Measurements from ENCODE around the gene CCDC91. TPM values are rescaled to one million over a fixed set of nuclear protein-coding genes. Genes with fewer than 3 reads are reported as not detected.
A peak's percentile ranks its signal among the peaks of the same experiment; 100 is the strongest.

CCDC91 gene
- total RNA-seq, 6 experiments from 2014 or later: 10.0 to 21.5 (median 13.9) TPM

GRCh38 chr12:28498850-28499249, 308.6 kb downstream of the CCDC91 start:
- no peaks in the 10 kb centered on the region for H3K9me3 ChIP-seq
- intact Hi-C loops (cut with DNase I): no loop called here
- no peaks in the 10 kb centered on the region for H3K36me3 ChIP-seq
- no peak overlapping the region for H3K4me3 ChIP-seq
- H3K4me1 ChIP-seq: no peaks in the 10 kb centered on the region
- DNase-seq: no peak
- no peak for ATAC-seq
- TF ChIP-seq, protein P1, sequence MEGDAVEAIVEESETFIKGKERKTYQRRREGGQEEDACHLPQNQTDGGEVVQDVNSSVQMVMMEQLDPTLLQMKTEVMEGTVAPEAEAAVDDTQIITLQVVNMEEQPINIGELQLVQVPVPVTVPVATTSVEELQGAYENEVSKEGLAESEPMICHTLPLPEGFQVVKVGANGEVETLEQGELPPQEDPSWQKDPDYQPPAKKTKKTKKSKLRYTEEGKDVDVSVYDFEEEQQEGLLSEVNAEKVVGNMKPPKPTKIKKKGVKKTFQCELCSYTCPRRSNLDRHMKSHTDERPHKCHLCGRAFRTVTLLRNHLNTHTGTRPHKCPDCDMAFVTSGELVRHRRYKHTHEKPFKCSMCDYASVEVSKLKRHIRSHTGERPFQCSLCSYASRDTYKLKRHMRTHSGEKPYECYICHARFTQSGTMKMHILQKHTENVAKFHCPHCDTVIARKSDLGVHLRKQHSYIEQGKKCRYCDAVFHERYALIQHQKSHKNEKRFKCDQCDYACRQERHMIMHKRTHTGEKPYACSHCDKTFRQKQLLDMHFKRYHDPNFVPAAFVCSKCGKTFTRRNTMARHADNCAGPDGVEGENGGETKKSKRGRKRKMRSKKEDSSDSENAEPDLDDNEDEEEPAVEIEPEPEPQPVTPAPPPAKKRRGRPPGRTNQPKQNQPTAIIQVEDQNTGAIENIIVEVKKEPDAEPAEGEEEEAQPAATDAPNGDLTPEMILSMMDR (IDR thresholded peaks at IDR 0.05): no peak
- no peak for TF ChIP-seq POLR2A (IDR thresholded peaks at IDR 0.05)
- H3K27me3 ChIP-seq: no peaks in the 10 kb centered on the region
- H3K27ac ChIP-seq: no peak overlapping the region
- whole genome bisulfite sequencing (ENCODE audit: insufficient coverage, low coverage, low lambda C conversion rate, missing lambda C conversion rate): 85% methylated on average over 1 of the region's 1 CpG

DNA sequence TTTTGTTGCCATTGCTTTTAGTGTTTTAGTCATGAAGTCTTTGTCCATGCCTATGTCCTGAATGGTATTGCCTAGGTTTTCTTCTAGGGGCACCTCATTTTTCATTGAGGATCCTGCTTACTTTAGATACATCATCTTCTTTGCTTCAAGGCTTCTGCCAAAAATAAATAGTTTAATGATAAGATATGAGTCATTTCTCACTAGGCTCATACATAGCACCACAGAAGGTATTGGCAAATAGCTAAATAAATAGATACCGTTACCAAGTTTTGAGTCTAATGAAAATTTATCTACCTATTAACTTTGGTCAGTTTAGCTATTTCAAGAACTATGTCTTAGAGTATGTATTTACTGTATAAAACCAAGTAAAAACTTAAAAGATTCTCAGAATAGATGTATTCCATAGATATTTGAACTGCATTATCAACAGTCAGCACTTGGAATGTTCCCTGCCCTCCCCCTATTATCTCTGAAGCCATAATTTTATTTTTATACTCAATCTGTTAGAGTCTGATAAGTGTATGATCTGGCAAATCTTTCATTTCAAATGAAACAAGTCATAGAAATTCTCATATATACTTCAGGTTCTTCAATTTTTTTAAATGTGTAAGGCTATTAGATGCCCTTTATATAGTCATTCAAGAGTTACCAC, 310.2 kb downstream of the CCDC91 start:
- ATAC-seq: no peak
- no peaks in the 10 kb centered on the region for H3K27me3 ChIP-seq
- intact Hi-C loops (cut with DNase I): no loop called here
- H3K4me3 ChIP-seq: no peak overlapping the region
- TF ChIP-seq, protein P1 (IDR thresholded peaks at IDR 0.05): no peak
- TF ChIP-seq POLR2A (IDR thresholded peaks at IDR 0.05): no peak
- no peak overlapping the region for H3K27ac ChIP-seq
- DNase-seq: no peak
- H3K36me3 ChIP-seq: no peaks in the 10 kb centered on the region
- H3K9me3 ChIP-seq: no peaks in the 10 kb centered on the region
- 76% methylated on average over 1 of the region's 1 CpG for WGBS (ENCODE audit: insufficient coverage, low coverage, low lambda C conversion rate, missing lambda C conversion rate)
- H3K4me1 ChIP-seq: no peaks in the 10 kb centered on the region

DNA sequence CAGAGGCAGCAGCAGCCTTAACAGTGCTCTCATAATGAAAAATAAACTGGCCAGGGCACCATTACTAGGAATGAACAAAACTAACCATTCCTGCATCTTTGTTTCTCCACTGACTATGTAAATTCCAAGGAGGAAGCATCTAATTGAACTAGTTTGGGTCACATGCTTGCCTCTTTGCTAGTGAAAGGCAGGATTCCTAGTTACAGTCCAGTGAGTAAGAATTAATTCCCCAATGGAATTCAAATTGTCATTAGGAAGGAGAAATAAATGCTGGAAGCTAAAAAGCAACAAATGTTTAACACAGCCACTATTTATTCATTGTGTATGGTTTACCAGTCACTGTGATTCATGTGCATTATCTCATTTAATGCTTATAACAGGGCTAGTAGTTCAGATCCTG, 316.0 kb downstream of the CCDC91 start:
- no peak overlapping the region for H3K4me3 ChIP-seq
- H3K4me1 ChIP-seq: no peaks in the 10 kb centered on the region
- TF ChIP-seq, protein P1 (IDR thresholded peaks at IDR 0.05): no peak
- no peak for TF ChIP-seq POLR2A (IDR thresholded peaks at IDR 0.05)
- no peaks in the 10 kb centered on the region for H3K36me3 ChIP-seq
- no peak overlapping the region for H3K27ac ChIP-seq
- no peak for ATAC-seq
- H3K9me3 ChIP-seq: no peaks in the 10 kb centered on the region
- H3K27me3 ChIP-seq: no peaks in the 10 kb centered on the region
- no peak for DNase-seq
- intact Hi-C loops (cut with DNase I): no loop called here

- H3K36me3 ChIP-seq: no peaks in the 10 kb centered on the region
- no peaks in the 10 kb centered on the region for H3K9me3 ChIP-seq
- DNase-seq: no peak
- no peak for ATAC-seq
- TF ChIP-seq, protein P1 (IDR thresholded peaks at IDR 0.05): no peak
- TF ChIP-seq POLR2A (IDR thresholded peaks at IDR 0.05): no peak
- no peak overlapping the region for H3K4me3 ChIP-seq
- no peak overlapping the region for H3K27ac ChIP-seq
- no peaks in the 10 kb centered on the region for H3K4me1 ChIP-seq
- no peaks in the 10 kb centered on the region for H3K27me3 ChIP-seq
- intact Hi-C loops (cut with DNase I): no loop called here
Measured at GRCh38 chr12:28507033-28507432, 316.8 kb downstream of the CCDC91 start.

DNA sequence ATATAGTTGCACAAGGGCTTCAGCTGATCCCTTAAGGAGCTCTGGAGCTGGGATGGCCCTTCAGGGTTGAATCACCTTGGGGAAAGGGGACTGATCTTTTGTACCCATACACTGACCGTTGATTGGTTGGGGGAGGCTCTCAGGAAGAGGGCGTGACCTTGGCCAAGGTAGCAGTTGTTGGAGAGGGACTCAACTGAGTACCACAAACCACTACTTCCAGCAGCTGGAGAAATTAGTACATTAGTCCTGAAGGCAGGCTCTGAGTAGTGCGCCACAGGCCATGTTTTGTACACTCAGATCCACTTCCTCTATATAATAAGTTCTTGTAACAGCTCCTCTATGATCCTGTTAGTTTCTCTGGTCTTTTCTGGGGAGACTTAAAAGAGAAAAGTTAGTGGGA, 317.6 kb downstream of the CCDC91 start:
- TF ChIP-seq POLR2A (IDR thresholded peaks at IDR 0.05): no peak
- TF ChIP-seq, protein P1 (IDR thresholded peaks at IDR 0.05): no peak
- Histone ChIP-seq H3K27me3 (no peaks in the 10 kb centered on the region), H3K4me3 (no peak overlapping the region), H3K4me1 (no peaks in the 10 kb centered on the region), H3K9me3 (no peaks in the 10 kb centered on the region), H3K27ac (no peak overlapping the region), H3K36me3 (no peaks in the 10 kb centered on the region)
- 86% methylated on average over 1 of the region's 3 CpGs for WGBS (ENCODE audit: insufficient coverage, low coverage, low lambda C conversion rate, missing lambda C conversion rate)
- DNase-seq (peak in 1 of 3 donors; percentile 7), ATAC-seq (no peak)
- intact Hi-C loops (cut with DNase I): no loop called here
